GM23338 (cell line): Measurements from ENCODE around the gene FEM1B. TPM values are rescaled to one million over a fixed set of nuclear protein-coding genes. Genes with fewer than 3 reads are reported as not detected.

ENCODE experiments used
- ATAC-seq: fragments of 200-7000 bp; cut with Tn5 transposase; 3 replicates; pipeline ENCODE4 v1.9.1; 2020
- DNase-seq: peaks from one replicate; pipeline ENCODE4 v3.0.0-alpha.2; 2015; ENCODE audit warnings: low spot score
- H2AFZ ChIP-seq: fragments of 200-600 bp; sonication (generic); 2 replicates; pipeline ENCODE4 v1.8.0; 2016; ENCODE audit warnings: antibody characterized with exemption, mild to moderate bottlenecking, moderate library complexity
- H3F3A ChIP-seq: fragments of 200-600 bp; sonication (generic); replicated peaks from 2 replicates; pipeline ENCODE4 v1.8.0; 2017; ENCODE audit warnings: antibody characterized with exemption, mixed run types, low read depth
- H3K27ac ChIP-seq: fragments of 200-600 bp; sonication (generic); 2 replicates; pipeline ENCODE4 v1.6.1; 2016; ENCODE audit warnings: low read depth
- H3K27me3 ChIP-seq: fragments of 200-600 bp; sonication (generic); 2 replicates; pipeline ENCODE4 v1.8.0; 2016; ENCODE audit warnings: mild to moderate bottlenecking, mixed run types, moderate library complexity; ENCODE audit not compliant: insufficient read depth
- H3K36me3 ChIP-seq: fragments of 200-600 bp; sonication (generic); 2 replicates; pipeline ENCODE4 v1.8.0; 2016; ENCODE audit warnings: mild to moderate bottlenecking; ENCODE audit not compliant: insufficient read depth
- H3K4me1 ChIP-seq: fragments of 200-600 bp; sonication (generic); 2 replicates; pipeline ENCODE4 v1.8.0; 2016; ENCODE audit warnings: mild to moderate bottlenecking, moderate library complexity; ENCODE audit not compliant: insufficient read depth
- H3K4me2 ChIP-seq: fragments of 200-600 bp; sonication (generic); 2 replicates; pipeline ENCODE4 v1.7.1; 2017; ENCODE audit warnings: mixed run types
- H3K4me3 ChIP-seq: fragments of 200-600 bp; sonication (generic); 2 replicates; pipeline ENCODE4 v1.6.1; 2016; ENCODE audit warnings: mixed run types
- H3K79me2 ChIP-seq: fragments of 200-600 bp; sonication (generic); replicated peaks from 2 replicates; pipeline ENCODE4 v1.8.0; 2017; ENCODE audit warnings: mild to moderate bottlenecking; ENCODE audit not compliant: insufficient read depth
- H3K9me2 ChIP-seq: fragments of 200-600 bp; sonication (generic); 2 replicates; pipeline ENCODE4 v1.8.0; 2017; ENCODE audit not compliant: insufficient read depth
- H4K20me1 ChIP-seq: fragments of 200-600 bp; sonication (generic); replicated peaks from 2 replicates; pipeline ENCODE4 v1.8.0; 2017; ENCODE audit warnings: mild to moderate bottlenecking; ENCODE audit not compliant: insufficient read depth
- H3K27ac Mint-ChIP-seq: 2 replicates; pipeline ENCODE4 v1.8.0; 2020; ENCODE audit warnings: inconsistent platforms, mild to moderate bottlenecking, moderate library complexity, mixed read lengths
- H3K27me3 Mint-ChIP-seq: 3 replicates; pipeline ENCODE4 v1.8.0; 2022; ENCODE audit warnings: low read depth, mild to moderate bottlenecking, moderate library complexity, mixed read lengths, inconsistent platforms; ENCODE audit not compliant: insufficient read depth, poor library complexity
- H3K36me3 Mint-ChIP-seq: 3 replicates; pipeline ENCODE4 v1.8.0; 2021; ENCODE audit warnings: low read depth, mild to moderate bottlenecking, inconsistent platforms, moderate library complexity, mixed read lengths
- H3K4me1 Mint-ChIP-seq: 3 replicates; pipeline ENCODE4 v1.8.0; 2020; ENCODE audit warnings: mild to moderate bottlenecking, inconsistent platforms, mixed read lengths
- H3K4me3 Mint-ChIP-seq: 3 replicates; pipeline ENCODE4 v1.8.0; 2021; ENCODE audit warnings: moderate library complexity, mild to moderate bottlenecking, inconsistent platforms, mixed read lengths
- H3K9me3 Mint-ChIP-seq: 3 replicates; pipeline ENCODE4 v1.8.0; 2020; ENCODE audit warnings: moderate library complexity, mild to moderate bottlenecking, inconsistent platforms, mixed read lengths
- CREB1 ChIP-seq: fragments of 250-450 bp; sonication (Bioruptor Pico); IDR thresholded peaks from 2 replicates; pipeline ENCODE4 v1.5.0; 2020; ENCODE audit warnings: low read depth, mild to moderate bottlenecking, moderate library complexity
- ETS1 ChIP-seq: IDR thresholded peaks from 2 replicates; pipeline ENCODE4 v1.6.1; 2016; ENCODE audit warnings: antibody characterized with exemption
- EZH2 ChIP-seq: fragments of 200-600 bp; sonication (generic); IDR thresholded peaks from one replicate; pipeline ENCODE4 v1.8.0; 2017; ENCODE audit warnings: antibody characterized with exemption, mild to moderate bottlenecking, low read depth; ENCODE audit not compliant: unreplicated experiment
- EZH2phosphoT487 ChIP-seq: fragments of 200-600 bp; sonication (generic); IDR thresholded peaks from one replicate; pipeline ENCODE4 v1.8.1; 2018; ENCODE audit warnings: antibody characterized with exemption; ENCODE audit not compliant: unreplicated experiment
- JUNB ChIP-seq: IDR thresholded peaks from one replicate; pipeline ENCODE4 v1.6.1; 2016; ENCODE audit warnings: antibody characterized with exemption; ENCODE audit not compliant: unreplicated experiment
- NANOG ChIP-seq: IDR thresholded peaks from 2 replicates; pipeline ENCODE4 v1.6.1; 2016; ENCODE audit warnings: antibody characterized with exemption, borderline replicate concordance
- POLR2AphosphoS5 ChIP-seq: IDR thresholded peaks from 2 replicates; pipeline ENCODE4 v1.6.1; 2016; ENCODE audit warnings: antibody characterized with exemption, low read depth
- REST ChIP-seq: IDR thresholded peaks from one replicate; pipeline ENCODE4 v1.6.1; 2018; ENCODE audit warnings: antibody characterized with exemption; ENCODE audit not compliant: unreplicated experiment
- STAT1 ChIP-seq: IDR thresholded peaks from one replicate; pipeline ENCODE4 v1.6.1; 2016; ENCODE audit warnings: antibody characterized with exemption; ENCODE audit not compliant: unreplicated experiment
- ZNF114 ChIP-seq: fragments of 250-450 bp; sonication (Bioruptor Pico); IDR thresholded peaks from 2 replicates; pipeline ENCODE4 v1.5.0; 2020; ENCODE audit warnings: mild to moderate bottlenecking, moderate library complexity
- ZNF331 ChIP-seq: fragments of 250-450 bp; sonication (Bioruptor Pico); IDR thresholded peaks from 2 replicates; pipeline ENCODE4 v1.5.0; 2020; ENCODE audit warnings: low read depth, mild to moderate bottlenecking, moderate library complexity
- polyA plus RNA-seq: library from polyadenylated mRNA; unstranded; fragments of >200 nt; fragmentation: Nextera tagmentation; extraction: Ambion mirVana; gene quantifications from 2 replicates; pipeline ENCODE4 v1.2.1, GENCODE V29; 2016
- total RNA-seq: library from RNA; depleted of rRNA; stranded (reverse); fragments of >200 nt; shearing (Covaris generic); gene quantifications from 2 replicates; pipeline ENCODE4 v1.2.3, GENCODE V29; 2014
- TF ChIP-seq, protein P1 (sequence below), 2 experiments: fragments of 200-600 bp in 1 of 2; sonication (generic) in 1 of 2; conservative IDR thresholded peaks; 2 replicates each; pipeline versions ENCODE4 v1.5.1 to v1.6.1; 2016 to 2017; ENCODE audit warnings: antibody characterized with exemption in 2 of 2, low read depth in 2 of 2, mild to moderate bottlenecking in 2 of 2, moderate library complexity in 1 of 2
- TF ChIP-seq, protein P2 (sequence below): fragments of 250-450 bp; sonication (Bioruptor Pico); IDR thresholded peaks from 2 replicates; pipeline ENCODE4 v1.5.0; 2020; ENCODE audit warnings: mild to moderate bottlenecking, moderate library complexity

The FEM1B gene
- total and polyA plus RNA-seq, 2 experiments from 2014 or later, result 13.0 to 82.0 TPM

DNA sequence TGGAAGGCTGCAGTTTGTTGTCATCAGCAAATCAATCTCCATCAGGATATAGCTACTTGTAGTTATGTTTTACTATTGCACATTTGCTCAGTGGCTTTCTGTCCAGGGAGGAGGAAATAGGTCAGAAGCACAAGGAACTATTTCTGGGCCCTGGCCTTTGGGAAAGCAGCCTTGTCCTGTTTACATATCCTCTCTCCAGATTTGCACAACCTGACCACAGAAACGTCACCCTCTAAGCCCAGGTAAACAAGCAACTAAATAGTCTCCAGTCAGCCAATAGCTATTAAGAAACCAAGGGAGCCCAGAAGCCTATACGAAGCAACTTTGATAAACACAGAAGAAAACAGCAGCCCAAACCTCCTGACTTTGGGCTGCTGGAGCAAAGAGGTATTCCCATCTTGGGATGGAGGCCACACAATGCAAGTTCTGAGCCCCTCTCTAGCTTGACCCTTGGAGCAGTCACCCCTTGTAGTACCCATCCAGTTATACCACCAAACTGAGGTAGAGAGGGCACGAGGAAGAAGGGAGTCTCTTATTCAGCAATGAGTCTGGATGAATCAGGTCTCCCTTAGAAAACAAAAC, 2.3 kb upstream of the FEM1B start:
- H3K4me3 Mint-ChIP-seq, result no peak overlapping the region
- Histone ChIP-seq H2AFZ (no peak overlapping the region), H3K36me3 (no peaks in the 10 kb centered on the region), H3K4me1 (peaks cover 48% of the 10 kb centered on the region), H3K9me2 (no peaks in the 10 kb centered on the region), H3K27ac (no peak overlapping the region), H3F3A (peaks cover 22% of the 10 kb centered on the region; the same call in 1 of the 2 replicates), H3K4me3 (no peak overlapping the region), H4K20me1 (peaks cover 18% of the 10 kb centered on the region), H3K27me3 (no peaks in the 10 kb centered on the region), H3K4me2 (no peak overlapping the region), H3K79me2 (peaks cover 20% of the 10 kb centered on the region)
- DNase-seq, result no peak
- peaks cover 9% of the 10 kb centered on the region; the same call in 1 of the 3 replicates for H3K36me3 Mint-ChIP-seq
- no peaks in the 10 kb centered on the region for H3K9me3 Mint-ChIP-seq
- TF ChIP-seq CREB1 (CRISPR knock-in tag) (no peak), NANOG (no peak), JUNB (no peak), EZH2 (no peak), STAT1 (no peak), POLR2AphosphoS5 (no peak), ZNF331 (CRISPR knock-in tag) (no peak), ZNF114 (CRISPR knock-in tag) (no peak), ETS1 (no peak), EZH2phosphoT487 (no peak), REST (no peak)
- TF ChIP-seq, protein P1, sequence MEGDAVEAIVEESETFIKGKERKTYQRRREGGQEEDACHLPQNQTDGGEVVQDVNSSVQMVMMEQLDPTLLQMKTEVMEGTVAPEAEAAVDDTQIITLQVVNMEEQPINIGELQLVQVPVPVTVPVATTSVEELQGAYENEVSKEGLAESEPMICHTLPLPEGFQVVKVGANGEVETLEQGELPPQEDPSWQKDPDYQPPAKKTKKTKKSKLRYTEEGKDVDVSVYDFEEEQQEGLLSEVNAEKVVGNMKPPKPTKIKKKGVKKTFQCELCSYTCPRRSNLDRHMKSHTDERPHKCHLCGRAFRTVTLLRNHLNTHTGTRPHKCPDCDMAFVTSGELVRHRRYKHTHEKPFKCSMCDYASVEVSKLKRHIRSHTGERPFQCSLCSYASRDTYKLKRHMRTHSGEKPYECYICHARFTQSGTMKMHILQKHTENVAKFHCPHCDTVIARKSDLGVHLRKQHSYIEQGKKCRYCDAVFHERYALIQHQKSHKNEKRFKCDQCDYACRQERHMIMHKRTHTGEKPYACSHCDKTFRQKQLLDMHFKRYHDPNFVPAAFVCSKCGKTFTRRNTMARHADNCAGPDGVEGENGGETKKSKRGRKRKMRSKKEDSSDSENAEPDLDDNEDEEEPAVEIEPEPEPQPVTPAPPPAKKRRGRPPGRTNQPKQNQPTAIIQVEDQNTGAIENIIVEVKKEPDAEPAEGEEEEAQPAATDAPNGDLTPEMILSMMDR (conservative IDR thresholded peaks at IDR 0.05; ENCODE audit: low read depth in 2 of 2), result no peak
- TF ChIP-seq, protein P2, sequence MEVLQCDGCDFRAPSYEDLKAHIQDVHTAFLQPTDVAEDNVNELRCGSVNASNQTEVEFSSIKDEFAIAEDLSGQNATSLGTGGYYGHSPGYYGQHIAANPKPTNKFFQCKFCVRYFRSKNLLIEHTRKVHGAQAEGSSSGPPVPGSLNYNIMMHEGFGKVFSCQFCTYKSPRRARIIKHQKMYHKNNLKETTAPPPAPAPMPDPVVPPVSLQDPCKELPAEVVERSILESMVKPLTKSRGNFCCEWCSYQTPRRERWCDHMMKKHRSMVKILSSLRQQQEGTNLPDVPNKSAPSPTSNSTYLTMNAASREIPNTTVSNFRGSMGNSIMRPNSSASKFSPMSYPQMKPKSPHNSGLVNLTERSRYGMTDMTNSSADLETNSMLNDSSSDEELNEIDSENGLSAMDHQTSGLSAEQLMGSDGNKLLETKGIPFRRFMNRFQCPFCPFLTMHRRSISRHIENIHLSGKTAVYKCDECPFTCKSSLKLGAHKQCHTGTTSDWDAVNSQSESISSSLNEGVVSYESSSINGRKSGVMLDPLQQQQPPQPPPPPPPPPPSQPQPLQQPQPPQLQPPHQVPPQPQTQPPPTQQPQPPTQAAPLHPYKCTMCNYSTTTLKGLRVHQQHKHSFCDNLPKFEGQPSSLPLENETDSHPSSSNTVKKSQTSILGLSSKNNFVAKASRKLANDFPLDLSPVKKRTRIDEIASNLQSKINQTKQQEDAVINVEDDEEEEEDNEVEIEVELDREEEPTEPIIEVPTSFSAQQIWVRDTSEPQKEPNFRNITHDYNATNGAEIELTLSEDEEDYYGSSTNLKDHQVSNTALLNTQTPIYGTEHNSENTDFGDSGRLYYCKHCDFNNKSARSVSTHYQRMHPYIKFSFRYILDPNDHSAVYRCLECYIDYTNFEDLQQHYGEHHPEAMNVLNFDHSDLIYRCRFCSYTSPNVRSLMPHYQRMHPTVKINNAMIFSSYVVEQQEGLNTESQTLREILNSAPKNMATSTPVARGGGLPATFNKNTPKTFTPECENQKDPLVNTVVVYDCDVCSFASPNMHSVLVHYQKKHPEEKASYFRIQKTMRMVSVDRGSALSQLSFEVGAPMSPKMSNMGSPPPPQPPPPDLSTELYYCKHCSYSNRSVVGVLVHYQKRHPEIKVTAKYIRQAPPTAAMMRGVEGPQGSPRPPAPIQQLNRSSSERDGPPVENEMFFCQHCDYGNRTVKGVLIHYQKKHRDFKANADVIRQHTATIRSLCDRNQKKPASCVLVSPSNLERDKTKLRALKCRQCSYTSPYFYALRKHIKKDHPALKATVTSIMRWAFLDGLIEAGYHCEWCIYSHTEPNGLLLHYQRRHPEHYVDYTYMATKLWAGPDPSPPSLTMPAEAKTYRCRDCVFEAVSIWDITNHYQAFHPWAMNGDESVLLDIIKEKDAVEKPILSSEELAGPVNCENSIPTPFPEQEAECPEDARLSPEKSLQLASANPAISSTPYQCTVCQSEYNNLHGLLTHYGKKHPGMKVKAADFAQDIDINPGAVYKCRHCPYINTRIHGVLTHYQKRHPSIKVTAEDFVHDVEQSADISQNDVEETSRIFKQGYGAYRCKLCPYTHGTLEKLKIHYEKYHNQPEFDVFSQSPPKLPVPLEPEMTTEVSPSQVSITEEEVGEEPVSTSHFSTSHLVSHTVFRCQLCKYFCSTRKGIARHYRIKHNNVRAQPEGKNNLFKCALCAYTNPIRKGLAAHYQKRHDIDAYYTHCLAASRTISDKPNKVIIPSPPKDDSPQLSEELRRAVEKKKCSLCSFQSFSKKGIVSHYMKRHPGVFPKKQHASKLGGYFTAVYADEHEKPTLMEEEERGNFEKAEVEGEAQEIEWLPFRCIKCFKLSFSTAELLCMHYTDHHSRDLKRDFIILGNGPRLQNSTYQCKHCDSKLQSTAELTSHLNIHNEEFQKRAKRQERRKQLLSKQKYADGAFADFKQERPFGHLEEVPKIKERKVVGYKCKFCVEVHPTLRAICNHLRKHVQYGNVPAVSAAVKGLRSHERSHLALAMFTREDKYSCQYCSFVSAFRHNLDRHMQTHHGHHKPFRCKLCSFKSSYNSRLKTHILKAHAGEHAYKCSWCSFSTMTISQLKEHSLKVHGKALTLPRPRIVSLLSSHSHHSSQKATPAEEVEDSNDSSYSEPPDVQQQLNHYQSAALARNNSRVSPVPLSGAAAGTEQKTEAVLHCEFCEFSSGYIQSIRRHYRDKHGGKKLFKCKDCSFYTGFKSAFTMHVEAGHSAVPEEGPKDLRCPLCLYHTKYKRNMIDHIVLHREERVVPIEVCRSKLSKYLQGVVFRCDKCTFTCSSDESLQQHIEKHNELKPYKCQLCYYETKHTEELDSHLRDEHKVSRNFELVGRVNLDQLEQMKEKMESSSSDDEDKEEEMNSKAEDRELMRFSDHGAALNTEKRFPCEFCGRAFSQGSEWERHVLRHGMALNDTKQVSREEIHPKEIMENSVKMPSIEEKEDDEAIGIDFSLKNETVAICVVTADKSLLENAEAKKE, result no peak
- ATAC-seq, result no peak
- peaks cover 9% of the 10 kb centered on the region for H3K27me3 Mint-ChIP-seq
- H3K27ac Mint-ChIP-seq, result no peak overlapping the region; the same call in 1 of the 2 replicates
- H3K4me1 Mint-ChIP-seq, result peaks cover 43% of the 10 kb centered on the region
